ENCODE data around the gene GRK5.

GRCh38 chr10:119210633-119211032 lies 3.3 kb downstream of the GRK5 start:
- no peak for TF ChIP-seq POLR2A (IDR thresholded peaks at IDR 0.05; ENCODE audit: low read length)
- TF ChIP-seq GATA1 (IDR thresholded peaks at IDR 0.05; ENCODE audit: low read depth, low read length): no peak

Measured in erythroblast (primary cell).